ENCODE measurements around the gene POLR3H. TPM values are rescaled to one million over a fixed set of nuclear protein-coding genes. Genes with fewer than 3 reads are reported as not detected.

Gene POLR3H
- total RNA-seq, 4 donors from 2014 or later = 17.7 to 27.0 (median 23.4) TPM

DNA sequence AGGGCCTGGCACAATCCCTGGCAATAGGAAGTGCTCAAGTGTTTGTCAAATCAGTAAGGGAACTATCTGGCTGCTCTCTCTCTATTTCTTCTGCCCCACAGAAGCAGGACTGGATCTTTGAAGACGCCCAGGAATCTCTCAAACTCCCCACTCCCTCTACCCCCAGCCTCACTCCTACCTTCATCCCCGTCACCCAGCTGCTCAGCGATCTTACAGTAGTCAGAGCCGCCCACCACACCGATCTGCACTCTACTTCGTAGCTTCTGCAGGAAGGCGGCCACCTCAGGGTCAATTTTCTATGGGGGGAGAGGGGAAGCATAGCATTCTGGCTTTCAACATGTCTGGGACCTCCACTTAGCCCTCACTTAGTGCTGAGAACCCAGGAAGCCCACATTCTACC is 41.6 kb upstream of the POLR3H start:
- no peaks in the 10 kb centered on the region for H3K9me3 ChIP-seq
- ATAC-seq = no peak
- WGBS, 2 donors (ENCODE audit: low coverage in 1 of 2) = 93 to 100% methylated on average over 1 to 6 of the region's 7 CpGs
- no peaks in the 10 kb centered on the region for H3K27me3 ChIP-seq
- H3K4me3 ChIP-seq = no peak overlapping the region
- H3K4me1 ChIP-seq = peaks cover 0 to 28% (median 0%) of the 10 kb centered on the region in 3 donors
- H3K36me3 ChIP-seq = peaks cover 0 to 57% of the 10 kb centered on the region in 2 donors
- TF ChIP-seq EP300 (IDR thresholded peaks at IDR 0.05) = no peak
- no peak for TF ChIP-seq POLR2A (IDR thresholded peaks at IDR 0.05)
- TF ChIP-seq, protein P1, sequence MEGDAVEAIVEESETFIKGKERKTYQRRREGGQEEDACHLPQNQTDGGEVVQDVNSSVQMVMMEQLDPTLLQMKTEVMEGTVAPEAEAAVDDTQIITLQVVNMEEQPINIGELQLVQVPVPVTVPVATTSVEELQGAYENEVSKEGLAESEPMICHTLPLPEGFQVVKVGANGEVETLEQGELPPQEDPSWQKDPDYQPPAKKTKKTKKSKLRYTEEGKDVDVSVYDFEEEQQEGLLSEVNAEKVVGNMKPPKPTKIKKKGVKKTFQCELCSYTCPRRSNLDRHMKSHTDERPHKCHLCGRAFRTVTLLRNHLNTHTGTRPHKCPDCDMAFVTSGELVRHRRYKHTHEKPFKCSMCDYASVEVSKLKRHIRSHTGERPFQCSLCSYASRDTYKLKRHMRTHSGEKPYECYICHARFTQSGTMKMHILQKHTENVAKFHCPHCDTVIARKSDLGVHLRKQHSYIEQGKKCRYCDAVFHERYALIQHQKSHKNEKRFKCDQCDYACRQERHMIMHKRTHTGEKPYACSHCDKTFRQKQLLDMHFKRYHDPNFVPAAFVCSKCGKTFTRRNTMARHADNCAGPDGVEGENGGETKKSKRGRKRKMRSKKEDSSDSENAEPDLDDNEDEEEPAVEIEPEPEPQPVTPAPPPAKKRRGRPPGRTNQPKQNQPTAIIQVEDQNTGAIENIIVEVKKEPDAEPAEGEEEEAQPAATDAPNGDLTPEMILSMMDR (IDR thresholded peaks at IDR 0.05) = no peak
- TF ChIP-seq POLR2AphosphoS5 (IDR thresholded peaks at IDR 0.05) = no peak
- H3K27ac ChIP-seq = no peak overlapping the region

DNA sequence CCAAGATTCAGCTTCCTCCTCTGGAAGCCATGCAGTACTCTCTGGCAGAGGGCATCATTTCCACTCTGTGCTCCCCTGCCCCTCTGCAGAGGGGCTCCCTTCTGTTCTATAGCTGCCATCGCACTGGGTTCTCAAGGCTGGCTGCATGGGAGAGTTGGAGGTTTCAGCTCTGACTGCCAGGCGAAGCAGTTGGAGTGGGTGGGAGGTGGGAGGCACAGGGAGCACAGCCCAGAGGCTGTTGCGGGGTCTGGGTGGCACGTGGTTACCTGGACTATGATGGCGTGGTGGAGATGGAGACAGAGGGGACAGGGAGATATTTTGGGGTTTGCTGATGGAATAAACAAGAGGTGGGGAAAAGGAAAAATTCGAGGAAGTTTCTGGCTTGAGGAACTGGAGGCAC is 40.6 kb upstream of the POLR3H start:
- no peak overlapping the region for H3K4me3 ChIP-seq
- H3K27me3 ChIP-seq = no peaks in the 10 kb centered on the region
- H3K36me3 ChIP-seq = peaks cover 0 to 66% of the 10 kb centered on the region in 2 donors
- H3K9me3 ChIP-seq = no peaks in the 10 kb centered on the region
- TF ChIP-seq EP300 (IDR thresholded peaks at IDR 0.05) (no peak), POLR2AphosphoS5 (IDR thresholded peaks at IDR 0.05) (no peak), POLR2A (IDR thresholded peaks at IDR 0.05) (no peak)
- TF ChIP-seq, protein P1 (IDR thresholded peaks at IDR 0.05) = no peak
- WGBS, 2 donors (ENCODE audit: low coverage in 1 of 2) = 67 to 100% methylated on average over 1 of the region's 6 CpGs
- peaks cover 0 to 21% (median 0%) of the 10 kb centered on the region in 3 donors for H3K4me1 ChIP-seq
- no peak overlapping the region for H3K27ac ChIP-seq
- no peak for ATAC-seq

DNA sequence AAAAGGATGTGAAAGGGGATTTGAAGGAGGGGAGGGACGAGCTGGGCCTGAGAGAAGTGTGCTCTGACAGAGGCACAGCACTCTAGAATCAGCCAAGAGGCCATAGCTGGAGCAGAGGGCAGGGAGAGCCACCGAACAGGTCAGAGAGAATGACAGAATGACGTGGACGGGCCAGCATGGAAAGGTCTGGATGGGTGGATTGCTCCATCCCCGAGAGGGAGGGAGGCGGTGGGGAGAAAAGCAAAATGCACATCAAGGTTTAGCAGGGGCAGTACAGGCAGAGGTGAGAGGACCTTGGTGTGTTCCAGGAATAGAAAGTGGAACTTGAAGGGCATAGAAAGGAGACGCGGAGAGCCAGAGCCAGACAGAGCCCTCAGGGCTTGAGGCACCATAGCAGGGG is 38.4 kb upstream of the POLR3H start:
- ATAC-seq = no peak
- Histone ChIP-seq H3K27me3 (no peaks in the 10 kb centered on the region), H3K27ac (no peak overlapping the region), H3K36me3 (peaks cover 0 to 88% of the 10 kb centered on the region in 2 donors), H3K9me3 (no peaks in the 10 kb centered on the region), H3K4me1 (peaks cover 0 to 6% (median 0%) of the 10 kb centered on the region in 3 donors), H3K4me3 (no peak overlapping the region)
- 78 to 89% methylated on average over 6 to 8 of the region's 8 CpGs for WGBS, 2 donors (ENCODE audit: low coverage in 1 of 2)
- TF ChIP-seq POLR2A (IDR thresholded peaks at IDR 0.05) (no peak), POLR2AphosphoS5 (IDR thresholded peaks at IDR 0.05) (no peak), EP300 (IDR thresholded peaks at IDR 0.05) (no peak)
- TF ChIP-seq, protein P1 (IDR thresholded peaks at IDR 0.05) = no peak

DNA sequence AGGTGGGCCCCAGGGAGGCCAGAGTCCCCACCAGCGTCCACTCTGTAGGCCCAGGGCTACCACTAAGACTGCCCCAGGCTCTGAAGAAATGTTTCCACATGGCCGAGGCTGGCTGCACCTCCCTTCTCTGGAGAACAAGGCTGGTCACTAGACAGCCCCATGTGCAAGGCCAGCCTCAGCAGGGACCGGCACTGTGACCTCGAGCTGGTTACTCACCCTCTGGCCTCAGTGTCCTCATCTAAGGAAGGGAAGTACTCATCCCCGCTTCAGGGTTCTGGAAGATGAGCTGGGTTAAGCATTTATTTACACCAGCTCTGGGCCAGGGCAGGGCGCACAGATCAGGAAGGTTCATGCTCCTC is 35.7 kb upstream of the POLR3H start:
- Histone ChIP-seq H3K27me3 (no peaks in the 10 kb centered on the region), H3K9me3 (no peaks in the 10 kb centered on the region), H3K4me1 (peaks cover 0 to 7% (median 3%) of the 10 kb centered on the region in 3 donors), H3K27ac (no peak overlapping the region), H3K36me3 (peaks cover 0 to 90% of the 10 kb centered on the region in 2 donors), H3K4me3 (no peak overlapping the region)
- no CpG with 5 or more reads among the region's 6 CpGs for WGBS, 2 donors (ENCODE audit: low coverage in 1 of 2)
- TF ChIP-seq POLR2AphosphoS5 (IDR thresholded peaks at IDR 0.05) = no peak
- TF ChIP-seq, protein P1 (IDR thresholded peaks at IDR 0.05) = no peak
- no peak for TF ChIP-seq POLR2A (IDR thresholded peaks at IDR 0.05)
- no peak for TF ChIP-seq EP300 (IDR thresholded peaks at IDR 0.05)
- no peak for ATAC-seq

DNA sequence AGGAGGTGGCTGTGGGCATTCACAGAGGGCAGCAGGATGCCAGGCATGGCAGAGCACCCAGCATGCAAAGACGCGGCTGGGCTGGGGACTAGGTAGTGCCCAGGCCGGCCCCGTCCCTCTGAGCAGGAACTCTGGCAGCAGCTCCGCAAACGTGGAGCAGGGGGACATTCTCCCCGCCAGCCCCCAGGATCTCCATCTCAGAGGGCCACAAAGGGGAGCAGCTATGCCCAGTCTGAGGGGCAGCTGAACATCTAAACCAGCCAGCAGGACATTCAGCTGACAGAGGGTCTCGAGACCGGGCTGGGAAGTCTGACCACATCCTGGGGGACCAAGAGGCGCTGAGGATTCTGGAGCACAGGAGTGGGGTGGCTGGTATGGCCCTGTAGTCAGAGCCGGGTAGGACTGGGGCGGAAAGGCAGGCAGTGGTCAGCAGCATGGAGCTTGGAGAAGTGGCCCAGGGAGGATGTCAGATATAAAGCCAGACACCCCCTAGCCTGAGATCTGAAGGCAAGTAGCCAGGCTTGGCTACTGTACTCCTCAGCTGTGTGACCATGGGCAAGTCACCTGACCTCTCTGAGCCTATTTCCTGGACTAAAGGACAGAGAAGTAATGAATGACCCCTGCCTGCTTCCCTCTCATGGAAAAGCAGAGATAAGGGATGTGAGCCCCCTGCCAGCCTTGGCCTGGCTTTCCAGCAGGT is 35.2 kb upstream of the POLR3H start:
- Histone ChIP-seq H3K4me3 (no peak overlapping the region), H3K4me1 (peaks cover 0 to 13% (median 5%) of the 10 kb centered on the region in 3 donors), H3K27ac (no peak overlapping the region), H3K9me3 (no peaks in the 10 kb centered on the region), H3K36me3 (peaks cover 0 to 85% of the 10 kb centered on the region in 2 donors), H3K27me3 (no peaks in the 10 kb centered on the region)
- 81% methylated on average over 4 of the region's 12 CpGs; no CpG with 5 or more reads in 1 of the 2 donors for WGBS, 2 donors (ENCODE audit: low coverage in 1 of 2)
- TF ChIP-seq EP300 (IDR thresholded peaks at IDR 0.05) = no peak
- no peak for ATAC-seq

Measured in gastroesophageal sphincter (tissue), 4 donors.